T-helper 22 cell (primary cell): Measurements from ENCODE around the gene PHF2.
"Not testable (repeated sequence)": the region's sequence is repeated elsewhere in the genome, so short reads cannot be mapped to it uniquely, and the experiment has no call there.

ENCODE experiments used
- DNase-seq: peaks from one replicate; pipeline ENCODE4 v3.0.0-alpha.2; 2020; ENCODE audit warnings: low read depth

Gene PHF2

GRCh38 chr9:93665637-93666438 is 89.5 kb downstream of the PHF2 start:
- DNase-seq: no peak

DNA sequence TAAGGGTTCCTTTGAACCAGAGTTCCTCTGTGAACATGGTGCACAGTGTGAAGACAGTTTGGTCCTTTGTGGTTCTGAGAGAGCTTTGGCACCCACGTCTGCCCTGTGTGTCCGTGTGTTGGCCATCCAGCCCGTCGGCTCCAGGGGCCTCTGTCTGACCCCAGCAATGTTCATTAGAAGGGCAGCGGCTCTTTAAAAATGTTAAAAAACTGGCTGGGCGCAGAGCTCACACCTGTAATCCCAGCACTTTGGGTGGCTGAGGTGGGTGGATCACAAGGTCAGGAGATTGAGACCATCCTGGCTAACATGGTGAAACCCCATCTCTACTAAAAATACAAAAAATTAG is 90.0 kb downstream of the PHF2 start:
- DNase-seq: not testable (repeated sequence)

GRCh38 chr9:93667006-93667405 is 90.6 kb downstream of the PHF2 start:
- DNase-seq: no peak

DNA sequence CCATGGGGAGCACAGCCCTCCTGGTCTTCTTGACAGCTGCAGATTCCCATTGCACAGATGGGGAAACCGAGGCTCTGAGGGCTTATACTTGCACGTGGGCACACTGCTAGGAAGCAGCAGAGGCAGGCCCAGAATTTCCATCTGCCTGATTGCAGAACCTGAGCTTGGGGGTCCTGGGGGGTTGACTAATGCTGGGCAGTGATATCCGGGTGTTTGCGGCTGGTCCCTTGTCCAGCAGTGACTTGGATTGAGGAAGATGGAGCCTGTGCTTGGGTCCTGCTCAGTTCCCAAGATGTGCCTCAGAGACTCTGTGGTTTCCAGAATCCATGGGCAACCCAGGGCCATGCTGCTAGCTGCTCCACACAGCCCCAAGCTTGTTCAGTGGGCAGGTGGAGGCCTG is 91.2 kb downstream of the PHF2 start:
- no peak for DNase-seq

DNA sequence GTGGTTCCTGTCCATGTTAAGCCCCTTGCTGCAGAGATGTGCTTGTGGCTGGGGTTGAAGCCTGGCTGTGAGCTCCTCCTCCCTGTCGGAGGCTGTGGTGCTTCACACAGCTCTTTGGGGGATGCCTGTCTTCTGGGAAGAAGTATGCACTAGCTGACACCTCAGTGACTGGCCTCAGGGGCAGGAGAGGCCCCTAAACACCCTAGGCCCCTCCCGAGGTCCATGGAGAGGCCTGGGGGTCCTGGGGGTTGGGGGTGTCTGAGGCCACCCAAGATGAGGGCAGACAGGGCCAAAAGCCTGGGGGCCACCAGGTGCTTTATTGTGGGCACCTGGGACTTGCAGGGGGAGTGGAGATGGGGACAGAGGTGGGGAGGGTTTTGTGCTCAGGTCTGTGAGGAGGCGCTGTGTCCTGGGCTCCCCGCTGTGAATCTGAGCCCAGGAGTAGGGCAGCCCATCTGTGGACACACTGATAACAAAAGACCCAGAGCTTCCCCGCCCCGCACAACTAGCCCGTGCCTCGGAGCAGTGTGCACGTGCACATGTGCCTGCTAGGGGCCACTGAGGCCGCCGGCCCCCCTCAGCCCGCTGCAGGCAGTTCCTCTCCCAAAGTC is 92.0 kb downstream of the PHF2 start:
- no peak for DNase-seq

GRCh38 chr9:93669116-93669957 is 93.0 kb downstream of the PHF2 start:
- DNase-seq: no peak

- DNase-seq: no peak
These were observed 93.5 kb downstream of the PHF2 start for GRCh38 chr9:93669958-93670207.

- DNase-seq: no peak
These were observed 94.0 kb downstream of the PHF2 start for GRCh38 chr9:93670208-93671019.

GRCh38 chr9:93671020-93671338 is 94.6 kb downstream of the PHF2 start:
- DNase-seq: no peak

DNA sequence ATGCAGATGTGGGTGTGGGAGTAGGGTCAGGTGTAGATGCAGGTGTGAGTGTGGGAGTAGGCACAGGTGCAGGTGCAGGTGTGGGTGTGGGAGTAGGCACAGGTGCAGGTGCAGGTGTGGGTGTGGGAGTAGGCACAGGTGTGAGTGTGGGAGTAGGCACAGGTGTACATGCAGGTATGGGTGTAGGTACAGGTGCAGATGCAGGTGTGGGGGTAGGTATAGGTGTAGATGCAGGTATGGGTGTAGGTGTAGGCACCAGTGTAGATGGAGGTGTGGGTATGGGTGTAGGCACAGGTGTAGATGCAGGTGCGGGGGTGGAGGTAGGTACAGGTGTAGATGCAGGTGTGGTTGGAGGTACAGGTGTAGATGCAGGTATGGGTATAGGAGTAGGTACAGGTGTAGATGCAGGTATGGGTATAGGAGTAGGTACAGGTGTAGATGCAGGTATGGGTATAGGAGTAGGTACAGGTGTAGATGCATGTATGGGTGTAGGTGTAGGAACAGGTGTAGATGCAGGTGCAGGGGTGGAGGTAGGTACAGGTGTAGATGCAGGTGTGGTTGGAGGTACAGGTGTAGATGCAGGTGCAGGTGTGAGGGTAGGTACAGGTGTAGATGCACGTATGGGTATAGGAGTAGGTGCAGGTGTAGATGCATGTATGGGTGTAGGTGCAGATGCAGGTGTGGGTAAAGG is 96.1 kb downstream of the PHF2 start:
- not testable (repeated sequence) for DNase-seq

GRCh38 chr9:93673021-93673838 is 96.8 kb downstream of the PHF2 start:
- no peak for DNase-seq

DNA sequence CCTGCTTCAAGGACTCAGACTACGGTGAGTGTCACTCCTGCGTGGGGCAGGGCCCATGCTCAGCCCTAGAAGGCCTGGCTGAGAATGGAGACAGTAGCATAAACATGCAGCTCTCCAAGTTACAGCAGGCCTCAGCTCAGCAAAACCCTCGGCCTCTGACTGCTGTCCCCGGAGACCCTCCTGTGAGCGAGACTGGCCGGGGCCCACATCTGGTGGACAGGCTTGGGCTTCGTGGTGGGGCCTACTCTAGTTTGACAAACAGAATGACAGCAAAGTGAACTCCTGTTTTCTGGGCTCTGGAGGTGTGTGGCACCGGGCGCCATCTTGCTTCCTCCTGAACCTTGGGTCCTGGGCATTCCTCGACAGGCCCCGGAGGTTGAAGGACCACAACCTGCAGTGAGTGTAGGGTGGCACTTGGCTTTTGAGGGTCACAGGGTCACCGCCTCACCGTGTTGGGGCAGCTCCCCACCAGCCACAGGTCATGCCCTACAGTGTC is 97.5 kb downstream of the PHF2 start:
- DNase-seq: no peak

- no peak for DNase-seq
These were observed 98.4 kb downstream of the PHF2 start for GRCh38 chr9:93674580-93675335.

DNA sequence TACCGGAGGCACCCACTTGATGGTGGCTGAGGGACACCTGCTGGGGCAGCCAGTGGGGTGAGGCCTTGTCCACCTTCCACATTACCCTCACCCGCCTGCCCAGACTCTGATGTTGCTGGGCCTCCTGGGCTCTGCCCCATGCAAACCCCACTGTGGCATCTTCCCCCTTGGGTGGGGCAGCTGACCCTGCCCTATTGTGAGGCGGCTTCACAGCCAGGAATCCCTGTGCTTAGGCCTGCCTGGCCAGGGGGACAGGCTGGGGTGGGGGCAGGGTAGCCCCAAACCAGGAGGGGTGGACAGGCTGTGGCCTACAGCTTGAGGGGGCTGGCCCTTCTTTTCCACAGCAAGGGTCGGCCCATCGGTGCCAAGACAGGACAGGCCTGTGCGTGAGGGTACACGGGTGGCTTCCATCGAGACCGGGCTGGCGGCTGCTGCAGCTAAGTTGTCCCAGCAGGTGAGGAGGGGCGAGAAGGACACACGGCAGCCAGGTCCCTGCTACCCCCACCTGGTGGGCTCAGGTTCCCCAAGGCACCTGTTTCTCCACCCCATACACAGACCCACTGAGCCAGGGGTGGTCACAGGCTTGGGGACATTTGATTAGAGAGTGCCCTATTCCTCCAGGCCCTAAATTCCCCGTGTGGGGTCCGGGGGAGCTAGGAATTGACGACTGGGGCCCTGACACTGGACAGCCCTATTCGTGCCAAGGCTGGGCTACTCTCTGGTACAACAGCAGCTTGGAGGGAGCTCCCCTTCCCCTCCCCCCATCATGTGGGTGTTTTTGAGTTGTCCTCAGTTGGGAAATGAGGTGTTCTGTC is 99.2 kb downstream of the PHF2 start:
- no peak for DNase-seq

GRCh38 chr9:93676310-93677047 is 100.1 kb downstream of the PHF2 start:
- no peak for DNase-seq

DNA sequence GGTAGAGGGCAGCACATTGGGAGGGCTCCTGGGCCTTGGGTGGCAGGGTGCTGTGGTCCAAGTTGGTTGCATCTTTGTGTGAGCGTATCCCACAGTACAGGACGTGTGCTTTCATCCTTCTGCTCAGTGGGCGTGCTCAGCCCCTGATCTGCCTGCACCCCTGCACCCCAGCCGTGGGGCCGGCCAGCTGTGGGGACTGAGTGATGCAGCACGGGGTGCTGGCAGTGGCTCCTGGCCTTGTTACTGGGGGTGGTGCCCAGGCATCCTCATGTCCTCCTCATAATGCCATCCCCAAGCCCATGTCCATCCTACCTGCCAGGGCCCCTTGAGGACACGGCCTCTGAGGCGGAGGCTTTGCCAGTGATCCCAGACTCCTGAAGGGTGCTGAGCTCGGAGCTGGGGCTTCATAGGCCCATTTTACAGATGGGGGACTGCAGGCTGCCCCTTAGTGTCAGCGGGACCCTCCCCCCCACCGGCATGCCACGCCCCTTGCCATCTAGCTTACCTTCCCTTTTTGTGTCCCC is 100.7 kb downstream of the PHF2 start:
- DNase-seq: no peak

- DNase-seq: no peak
These were observed 101.3 kb downstream of the PHF2 start for GRCh38 chr9:93677641-93678136.
